CD4-positive, alpha-beta T cell treated with Interleukin-17A for 1 hour (primary cell): ENCODE results near the gene CCDC92.
"Not testable (repeated sequence)": the region's sequence is repeated elsewhere in the genome, so short reads cannot be mapped to it uniquely, and the experiment has no call there.

ENCODE experiments used
- DNase-seq: peaks from one replicate; pipeline ENCODE4 v3.0.0-alpha.2; 2020

CCDC92 gene

GRCh38 chr12:123935956-123936355, 36.7 kb downstream of the CCDC92 start:
- DNase-seq = no peak

GRCh38 chr12:123934829-123935228, 37.8 kb downstream of the CCDC92 start:
- DNase-seq = no peak

- DNase-seq = no peak
Observed at GRCh38 chr12:123934016-123934620, 38.5 kb downstream of the CCDC92 start.

GRCh38 chr12:123933214-123933613, 39.4 kb downstream of the CCDC92 start:
- no peak for DNase-seq

- DNase-seq = peak; percentile 51
Observed at GRCh38 chr12:123931686-123932321, 40.8 kb downstream of the CCDC92 start.

GRCh38 chr12:123929946-123930583, 42.6 kb downstream of the CCDC92 start:
- DNase-seq = no peak

- no peak for DNase-seq
Observed at GRCh38 chr12:123928897-123929296, 43.7 kb downstream of the CCDC92 start.

GRCh38 chr12:123928274-123928865, 44.3 kb downstream of the CCDC92 start:
- DNase-seq = no peak

GRCh38 chr12:123924539-123924938, 48.1 kb downstream of the CCDC92 start:
- DNase-seq = no peak

GRCh38 chr12:123923927-123924326, 48.7 kb downstream of the CCDC92 start:
- DNase-seq = no peak

- DNase-seq = no peak
Observed at GRCh38 chr12:123923038-123923437, 49.6 kb downstream of the CCDC92 start.

- no peak for DNase-seq
Observed at GRCh38 chr12:123919980-123920360, 52.7 kb downstream of the CCDC92 start.

- no peak for DNase-seq
Observed at GRCh38 chr12:123917337-123917850, 55.2 kb downstream of the CCDC92 start.

- peak; percentile 20 for DNase-seq
Observed at GRCh38 chr12:123916729-123917128, 55.9 kb downstream of the CCDC92 start.

GRCh38 chr12:123914726-123915333, 57.8 kb downstream of the CCDC92 start:
- no peak for DNase-seq

- no peak for DNase-seq
Observed at GRCh38 chr12:123912415-123913380, 59.9 kb downstream of the CCDC92 start.

GRCh38 chr12:123911672-123912409, 60.8 kb downstream of the CCDC92 start:
- not testable (repeated sequence) for DNase-seq

GRCh38 chr12:123910761-123911193, 61.9 kb downstream of the CCDC92 start:
- DNase-seq = no peak

- DNase-seq = no peak
Observed at GRCh38 chr12:123910057-123910456, 62.6 kb downstream of the CCDC92 start.

- DNase-seq = no peak
Observed at GRCh38 chr12:123908884-123909725, 63.5 kb downstream of the CCDC92 start.
